Subcutaneous abdominal adipose tissue (tissue), 5 donors: ENCODE results near the gene CNIH3.

Source experiments
- H3K27ac ChIP-seq: one replicate; pipeline ENCODE4 v1.7.0; 2013; ENCODE audit warnings: low read depth, mild to moderate bottlenecking, inconsistent platforms, low read length, moderate library complexity
- H3K27me3 ChIP-seq, 5 donors: one replicate each; pipeline ENCODE4 v1.7.0; 2013; ENCODE audit warnings: low read length in 5 of 5, inconsistent platforms in 1 of 5; ENCODE audit not compliant: control insufficient read depth in 5 of 5, insufficient read depth in 4 of 5
- H3K36me3 ChIP-seq, 5 donors: one replicate each; pipeline ENCODE4 v1.7.0; 2013; ENCODE audit warnings: low read length in 5 of 5; ENCODE audit not compliant: control insufficient read depth in 5 of 5, insufficient read depth in 5 of 5
- H3K4me1 ChIP-seq, 5 donors: one replicate each; pipeline ENCODE4 v1.7.0; 2013; ENCODE audit warnings: low read length in 5 of 5, mild to moderate bottlenecking in 3 of 5, moderate library complexity in 1 of 5; ENCODE audit not compliant: control insufficient read depth in 5 of 5, insufficient read depth in 5 of 5
- H3K4me3 ChIP-seq, 5 donors: one replicate each; pipeline ENCODE4 v1.7.0; 2013; ENCODE audit warnings: low read length in 5 of 5, low read depth in 1 of 5
- H3K9ac ChIP-seq, 5 donors: one replicate each; pipeline ENCODE4 v1.7.0; 2013; ENCODE audit warnings: low read length in 5 of 5, mild to moderate bottlenecking in 4 of 5, moderate library complexity in 3 of 5
- H3K9me3 ChIP-seq, 5 donors: one replicate each; pipeline ENCODE4 v1.7.0; 2013; ENCODE audit warnings: low read length in 5 of 5; ENCODE audit not compliant: control insufficient read depth in 5 of 5
- donor health status: healthy.
- donor health status: healthy.
- donor health status: healthy.
- donor health status: healthy.
- donor health status: healthy.

The CNIH3 gene

DNA sequence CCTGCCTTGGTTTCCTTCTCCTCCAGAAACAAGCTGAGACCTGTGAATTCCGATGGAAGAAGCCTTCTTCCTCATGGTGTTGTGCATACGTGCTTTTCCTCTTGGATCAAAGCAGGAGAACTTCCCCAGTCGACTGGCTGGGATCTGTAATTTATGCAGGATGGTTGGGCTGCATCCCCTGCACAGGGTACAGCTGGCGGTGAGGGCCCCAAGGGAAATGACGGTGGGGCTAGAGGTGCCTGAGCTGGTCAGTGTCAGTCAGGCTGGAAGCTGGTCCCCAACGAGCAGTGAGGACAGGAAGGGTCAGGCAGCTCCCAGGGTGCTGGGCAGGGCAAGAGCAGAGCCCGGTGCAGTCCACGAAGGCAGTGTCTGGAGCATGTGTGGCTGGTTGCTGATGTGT, 106.7 kb downstream of the CNIH3 start:
- no peaks in the 10 kb centered on the region for H3K36me3 ChIP-seq
- H3K9ac ChIP-seq = peak overlapping the region in 1 of 5 donors; percentile 14
- H3K27me3 ChIP-seq = no peaks in the 10 kb centered on the region
- H3K9me3 ChIP-seq = no peaks in the 10 kb centered on the region
- no peak overlapping the region for H3K4me3 ChIP-seq
- H3K4me1 ChIP-seq = peaks cover 0 to 6% (median 2%) of the 10 kb centered on the region in 5 donors
- no peak overlapping the region for H3K27ac ChIP-seq

DNA sequence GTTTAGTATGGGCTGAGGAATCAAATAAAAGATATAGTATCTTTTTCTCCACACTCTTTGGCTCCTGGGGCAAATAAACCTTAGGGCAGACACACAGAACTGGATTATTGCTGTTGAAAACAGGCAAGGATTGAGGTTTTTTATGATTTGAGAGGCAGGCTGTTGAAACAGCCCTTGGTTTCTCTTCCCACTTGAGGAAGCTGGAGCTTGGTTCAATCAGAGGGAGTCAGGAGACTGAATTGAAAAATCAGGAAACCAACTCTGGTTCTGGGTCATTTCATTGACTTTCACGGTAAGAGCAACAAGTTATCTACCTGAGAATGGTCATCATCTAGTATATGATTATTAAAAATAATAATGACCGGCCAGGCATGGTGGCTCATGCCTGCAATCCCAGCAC, 108.4 kb downstream of the CNIH3 start:
- Histone ChIP-seq H3K36me3 (no peaks in the 10 kb centered on the region), H3K4me1 (peaks cover 0 to 6% (median 2%) of the 10 kb centered on the region in 5 donors), H3K27ac (no peak overlapping the region), H3K9ac (no peak overlapping the region), H3K4me3 (no peak overlapping the region), H3K27me3 (no peaks in the 10 kb centered on the region), H3K9me3 (no peaks in the 10 kb centered on the region)

DNA sequence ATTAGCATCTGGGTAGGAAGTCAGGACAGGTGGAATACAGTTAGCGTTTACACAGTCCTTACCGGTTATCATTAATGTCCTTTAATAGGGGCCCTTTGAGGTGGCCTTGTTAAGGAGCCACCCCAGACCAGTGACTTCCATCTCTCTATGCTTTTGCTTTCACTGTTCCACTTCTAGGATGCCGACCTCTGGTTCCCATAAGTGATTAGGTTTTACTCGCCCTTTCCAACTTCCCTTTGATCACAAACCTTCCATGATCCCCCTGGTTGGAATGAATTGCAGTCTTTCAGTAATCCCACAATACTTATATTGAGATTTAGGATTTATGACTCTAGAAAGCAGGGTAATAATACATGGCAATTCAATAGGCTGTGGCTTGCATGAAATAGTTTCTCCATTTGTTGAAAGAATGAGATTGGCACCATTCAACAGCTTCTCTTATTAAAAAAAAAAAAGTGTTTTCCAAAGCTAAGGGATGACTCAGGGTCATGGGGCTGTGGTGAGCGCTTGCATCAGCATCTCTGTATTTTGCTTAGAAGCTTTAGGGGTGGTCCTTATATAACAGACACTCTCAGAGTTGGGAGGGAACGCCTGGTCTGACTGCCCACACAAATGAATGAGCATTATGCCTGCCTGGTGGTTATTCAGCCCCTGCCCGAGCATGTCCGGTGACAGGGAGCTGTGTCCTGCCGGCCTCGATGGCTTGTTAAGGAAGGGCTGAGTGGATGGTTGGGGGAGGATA, 110.5 kb downstream of the CNIH3 start:
- no peaks in the 10 kb centered on the region for H3K36me3 ChIP-seq
- H3K27ac ChIP-seq = peak overlapping the region; percentile 56
- H3K4me3 ChIP-seq = no peak overlapping the region
- H3K27me3 ChIP-seq = no peaks in the 10 kb centered on the region
- H3K9ac ChIP-seq = no peak overlapping the region
- H3K4me1 ChIP-seq = peaks cover 0 to 10% (median 4%) of the 10 kb centered on the region in 5 donors
- H3K9me3 ChIP-seq = no peaks in the 10 kb centered on the region

DNA sequence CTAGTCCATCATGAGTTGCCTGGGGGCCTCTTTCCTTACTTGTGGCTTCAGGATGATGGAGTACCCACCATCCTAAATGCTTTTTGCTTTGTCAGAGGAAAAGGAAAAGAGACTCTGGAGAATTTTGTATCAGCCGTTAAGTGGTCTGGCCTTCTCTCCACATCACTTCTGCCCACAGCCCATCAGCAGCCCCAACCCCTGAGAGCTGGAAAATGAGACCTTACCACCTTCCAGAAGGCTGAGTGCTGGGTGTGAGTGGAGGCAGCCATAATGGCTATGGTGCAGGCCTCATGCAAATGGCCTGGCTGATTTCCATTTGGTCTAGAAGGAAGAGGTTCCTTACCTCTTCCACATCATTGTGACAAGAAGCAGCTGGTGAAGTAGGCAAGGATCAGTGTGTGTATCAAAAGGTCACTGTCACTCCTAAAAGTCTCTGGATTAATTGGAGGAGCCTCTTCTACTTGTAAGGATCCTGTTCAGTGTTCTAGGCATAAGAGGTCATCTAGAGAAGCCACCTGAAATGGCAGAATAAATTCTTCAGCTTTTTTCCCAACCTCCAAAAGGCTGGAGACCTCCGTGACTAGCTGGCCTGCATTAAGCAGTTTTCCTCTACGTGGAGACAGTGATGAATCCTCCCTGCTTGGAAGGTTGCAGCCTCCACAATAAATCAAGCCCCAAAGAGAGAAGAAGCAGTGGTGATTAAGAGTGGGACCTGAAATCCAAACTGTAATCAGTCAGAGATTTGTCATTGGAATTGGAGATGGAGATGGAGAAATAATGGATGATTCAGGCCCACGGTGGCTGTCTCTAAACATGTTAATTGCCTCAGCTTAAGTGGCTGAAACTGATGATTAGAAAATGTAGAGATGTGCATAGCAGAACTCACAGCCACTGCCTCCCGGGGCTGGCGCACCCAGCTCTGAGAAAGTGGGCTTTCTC, 111.5 kb downstream of the CNIH3 start:
- no peaks in the 10 kb centered on the region for H3K27me3 ChIP-seq
- no peak overlapping the region for H3K4me3 ChIP-seq
- H3K9ac ChIP-seq = no peak overlapping the region
- H3K9me3 ChIP-seq = no peaks in the 10 kb centered on the region
- H3K4me1 ChIP-seq = peaks cover 0 to 11% (median 4%) of the 10 kb centered on the region in 5 donors
- no peaks in the 10 kb centered on the region for H3K36me3 ChIP-seq
- H3K27ac ChIP-seq = peak overlapping the region; percentile 32

DNA sequence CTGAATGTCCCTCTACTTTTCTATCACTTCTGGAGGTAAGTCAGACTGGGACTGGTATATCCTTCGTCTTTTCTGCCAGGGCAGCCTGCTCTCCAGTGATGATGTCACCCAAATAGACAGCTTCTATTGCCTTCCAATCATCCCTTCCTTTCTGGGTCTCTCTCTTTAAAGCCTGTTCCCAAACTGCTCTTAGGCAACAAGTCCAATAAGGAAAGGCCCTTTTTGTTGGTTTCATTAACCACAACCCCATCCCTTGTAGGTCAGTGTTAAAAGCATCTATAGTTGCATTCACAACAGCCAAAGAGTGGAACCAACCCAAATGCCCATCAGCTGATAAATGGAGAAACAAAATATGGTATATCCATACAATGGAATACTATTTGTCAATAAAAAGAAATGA, 114.4 kb downstream of the CNIH3 start:
- H3K36me3 ChIP-seq = no peaks in the 10 kb centered on the region
- H3K9me3 ChIP-seq = no peaks in the 10 kb centered on the region
- H3K27ac ChIP-seq = no peak overlapping the region
- H3K4me1 ChIP-seq = peaks cover 0 to 24% (median 14%) of the 10 kb centered on the region in 5 donors
- no peak overlapping the region for H3K4me3 ChIP-seq
- no peaks in the 10 kb centered on the region for H3K27me3 ChIP-seq
- H3K9ac ChIP-seq = no peak overlapping the region

- no peak overlapping the region for H3K9ac ChIP-seq
- no peak overlapping the region for H3K4me3 ChIP-seq
- no peak overlapping the region for H3K27ac ChIP-seq
- H3K9me3 ChIP-seq = no peaks in the 10 kb centered on the region
- H3K27me3 ChIP-seq = no peaks in the 10 kb centered on the region
- H3K4me1 ChIP-seq = peaks cover 0 to 24% (median 14%) of the 10 kb centered on the region in 5 donors
- H3K36me3 ChIP-seq = no peaks in the 10 kb centered on the region
Observed at GRCh38 chr1:224730965-224731364, 114.8 kb downstream of the CNIH3 start.

- no peaks in the 10 kb centered on the region for H3K27me3 ChIP-seq
Observed at GRCh38 chr1:224731633-224732032, 115.5 kb downstream of the CNIH3 start.

GRCh38 chr1:224732377-224733026, 116.4 kb downstream of the CNIH3 start:
- H3K9ac ChIP-seq = no peak overlapping the region
- H3K9me3 ChIP-seq = no peaks in the 10 kb centered on the region
- H3K27me3 ChIP-seq = no peaks in the 10 kb centered on the region
- peaks cover 0 to 31% (median 23%) of the 10 kb centered on the region in 5 donors for H3K4me1 ChIP-seq
- H3K27ac ChIP-seq = peak overlapping the region; percentile 29
- no peaks in the 10 kb centered on the region for H3K36me3 ChIP-seq
- H3K4me3 ChIP-seq = no peak overlapping the region

More at GRCh38 chr1:224731633-224732032, 115.5 kb downstream of the CNIH3 start:
- H3K27ac ChIP-seq = no peak overlapping the region
- H3K4me1 ChIP-seq = peaks cover 0 to 27% (median 18%) of the 10 kb centered on the region in 5 donors
- no peaks in the 10 kb centered on the region for H3K36me3 ChIP-seq
- no peak overlapping the region for H3K9ac ChIP-seq
- H3K9me3 ChIP-seq = no peaks in the 10 kb centered on the region
- no peak overlapping the region for H3K4me3 ChIP-seq

DNA sequence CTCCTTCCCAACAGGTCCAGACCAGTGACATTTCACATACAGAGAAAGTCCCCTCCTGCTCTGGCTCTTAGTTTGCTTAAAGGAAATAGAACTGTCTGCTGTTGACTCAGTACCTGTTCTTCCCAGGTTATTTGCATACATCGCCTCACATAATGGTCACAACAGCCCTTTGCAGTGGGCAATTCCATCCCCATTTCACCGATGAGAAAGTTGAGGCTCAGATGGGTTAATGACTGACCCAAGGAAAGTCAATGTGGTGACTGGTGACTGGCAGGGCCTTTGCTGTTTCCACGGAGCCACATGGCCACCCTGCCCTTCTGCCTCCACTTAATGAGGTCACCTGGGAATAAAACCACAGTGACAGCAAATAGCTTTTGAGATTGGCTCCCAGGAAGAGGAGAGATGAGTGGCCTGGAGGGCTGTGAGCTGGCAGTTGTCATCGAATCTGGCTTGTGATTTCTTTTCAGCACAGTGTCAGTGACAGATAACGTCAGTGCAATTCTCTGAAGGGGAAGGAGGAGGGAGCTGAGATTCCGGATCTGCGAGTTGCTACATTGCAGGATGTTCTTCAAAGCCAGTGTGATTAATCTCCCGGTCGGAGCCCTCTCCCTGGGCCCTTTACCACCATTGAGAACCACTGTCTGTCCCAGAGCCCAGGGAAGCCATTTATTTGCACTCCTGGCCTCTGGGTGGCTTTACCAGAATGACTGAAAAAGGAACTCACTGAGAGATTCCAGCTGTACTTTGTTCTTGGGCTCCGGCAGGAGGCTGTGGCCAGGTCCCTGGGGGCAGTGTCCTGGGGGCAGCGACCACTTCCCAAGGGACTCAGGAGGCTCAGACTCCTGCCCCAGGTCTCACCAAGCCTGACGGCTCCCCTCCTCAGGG, 117.2 kb downstream of the CNIH3 start:
- Histone ChIP-seq H3K9me3 (no peaks in the 10 kb centered on the region), H3K36me3 (no peaks in the 10 kb centered on the region), H3K4me1 (peaks cover 0 to 38% (median 25%) of the 10 kb centered on the region in 5 donors), H3K27me3 (no peaks in the 10 kb centered on the region), H3K27ac (peak overlapping the region; percentile 29), H3K9ac (no peak overlapping the region), H3K4me3 (no peak overlapping the region)
